K562 (cell line): ENCODE results near the gene DHRS2. TPM values are rescaled to one million over a fixed set of nuclear protein-coding genes. Genes with fewer than 3 reads are reported as not detected.

Experiments used
- ATAC-seq: fragments of 200-7000 bp; cut with Tn5 transposase; 3 replicates; pipeline ENCODE4 v1.9.1; 2020; ENCODE audit warnings: moderate library complexity
- BruUV-seq: library from RNA; stranded (reverse); fragments of 400-500 nt; replicated peaks from 2 replicates; lab custom pipeline; 2021; lab: Mats Ljungman, UMichigan
- CTCF ChIA-PET: fragments of 300-600 bp; formaldehyde crosslinking; extraction: SDS; loops from one replicate; lab custom pipeline; 2021; ENCODE audit warnings: low intra/inter-chr PET ratio; lab: Yijun Ruan, JAX
- POLR2A ChIA-PET: fragments of 300-600, 350-650 bp; sonication (Branson Sonifier 250); formaldehyde crosslinking; extraction: SDS; loops from one replicate; lab custom pipeline; 2021; ENCODE audit warnings: antibody characterized with exemption, inconsistent platforms; lab: Yijun Ruan, JAX
- DNase-seq, 4 experiments: peaks; one replicate each; pipeline versions ENCODE4 v3.0.0 to v3.0.0-alpha.2; 2011 to 2018; ENCODE audit warnings: low spot score in 3 of 4, mixed read lengths in 3 of 4; ENCODE audit errors: extremely low read depth in 1 of 4
- FAIRE-seq: peaks from 2 replicates; lab custom pipeline; 2011; peaks lifted over from hg19 to GRCh38; lab: Jason Lieb, UNC
- H2AFZ ChIP-seq: 2 replicates; pipeline ENCODE4 v1.6.0; 2011; ENCODE audit warnings: low read depth, low read length, control low read depth, inconsistent platforms
- H3K27ac ChIP-seq: fragments of 200-600 bp; 3 replicates; pipeline ENCODE4 v1.8.0; 2011; ENCODE audit warnings: low read depth, mild to moderate bottlenecking, control low read depth, inconsistent platforms, low read length, moderate library complexity, mixed read lengths; ENCODE audit errors: extremely low read depth
- H3K27me3 ChIP-seq, 2 experiments: fragments of 300-600 bp in 1 of 2; 2 replicates in 1 of 2; 3 replicates in 1 of 2; pipeline versions ENCODE4 v1.6.0 to v1.8.0; 2011; ENCODE audit warnings: inconsistent platforms in 2 of 2, low read length in 2 of 2, mild to moderate bottlenecking in 1 of 2, mixed read lengths in 1 of 2, moderate library complexity in 1 of 2; ENCODE audit not compliant: control insufficient read depth in 2 of 2, insufficient read depth in 2 of 2
- H3K36me3 ChIP-seq: fragments of 300-600 bp; 3 replicates; pipeline ENCODE4 v1.8.0; 2011; ENCODE audit warnings: mild to moderate bottlenecking, low read length, inconsistent platforms; ENCODE audit not compliant: control insufficient read depth, insufficient read depth
- H3K4me1 ChIP-seq, 2 experiments: fragments of 200-600 bp in 1 of 2; replicated peaks in 1 of 2; 2 replicates in 1 of 2; 3 replicates in 1 of 2; pipeline versions ENCODE4 v1.5.1 to v1.8.0; 2011; ENCODE audit warnings: inconsistent platforms in 2 of 2, low read length in 2 of 2, mild to moderate bottlenecking in 1 of 2, mixed read lengths in 1 of 2, moderate library complexity in 1 of 2; ENCODE audit not compliant: control insufficient read depth in 2 of 2, insufficient read depth in 2 of 2
- H3K4me2 ChIP-seq: 2 replicates; pipeline ENCODE4 v1.6.1; 2011; ENCODE audit warnings: low read length, control low read depth, inconsistent platforms, mixed read lengths; ENCODE audit not compliant: insufficient read depth
- H3K4me3 ChIP-seq: fragments of 200-600 bp; sonication (generic), shearing (Covaris generic); 2 replicates; pipeline ENCODE4 v1.5.1; 2016; ENCODE audit warnings: control low read depth, inconsistent platforms
- H3K79me2 ChIP-seq: fragments of 200-600 bp; 3 replicates; pipeline ENCODE4 v1.8.0; 2011; ENCODE audit warnings: low read length, inconsistent platforms; ENCODE audit not compliant: control insufficient read depth, insufficient read depth
- H3K9ac ChIP-seq, 2 experiments: 2 replicates each; pipeline versions ENCODE4 v1.6.0 to v1.6.1; 2011; ENCODE audit warnings: low read depth in 2 of 2, low read length in 2 of 2, control low read depth in 1 of 2, inconsistent platforms in 1 of 2, mild to moderate bottlenecking in 1 of 2, mixed read lengths in 1 of 2; ENCODE audit not compliant: insufficient read depth in 1 of 2
- H3K9me1 ChIP-seq: one replicate; pipeline ENCODE4 v1.6.0; 2011; ENCODE audit warnings: inconsistent platforms, mild to moderate bottlenecking, low read length, moderate library complexity; ENCODE audit not compliant: control insufficient read depth, insufficient read depth
- H3K9me3 ChIP-seq: replicated peaks from 2 replicates; pipeline ENCODE4 v1.5.1; 2011; ENCODE audit warnings: low read depth, low read length, inconsistent platforms; ENCODE audit not compliant: control insufficient read depth, insufficient read depth
- H4K20me1 ChIP-seq: replicated peaks from 2 replicates; pipeline ENCODE4 v1.6.1; 2011; ENCODE audit warnings: low read length, inconsistent platforms, mixed read lengths; ENCODE audit not compliant: control insufficient read depth, insufficient read depth
- BDP1 ChIP-seq: IDR thresholded peaks from 3 replicates; pipeline ENCODE4 v1.6.1; 2011; ENCODE audit not compliant: insufficient read length, insufficient read depth
- CBFB ChIP-seq: sonication (generic); formaldehyde crosslinking; IDR thresholded peaks from 2 replicates; pipeline ENCODE4 v1.4.0; 2020; ENCODE audit warnings: mild to moderate bottlenecking, missing genetic modification reagents
- EGR1 ChIP-seq: fragments of 450-650 bp; conservative IDR thresholded peaks from 2 replicates; pipeline ENCODE4 v1.6.1; 2017; ENCODE audit warnings: mild to moderate bottlenecking
- FOXJ3 ChIP-seq: sonication (generic); formaldehyde crosslinking; IDR thresholded peaks from 2 replicates; pipeline ENCODE4 v1.4.0; 2020; ENCODE audit warnings: mild to moderate bottlenecking, missing genetic modification reagents
- FOXP4 ChIP-seq: sonication (generic); formaldehyde crosslinking; IDR thresholded peaks from 2 replicates; pipeline ENCODE4 v1.8.0; 2022; ENCODE audit warnings: mild to moderate bottlenecking, missing genetic modification reagents, borderline replicate concordance
- GATAD2B ChIP-seq: fragments of 450-650 bp; IDR thresholded peaks from 2 replicates; pipeline ENCODE4 v1.6.1; 2017; ENCODE audit warnings: mild to moderate bottlenecking, borderline replicate concordance
- KDM2B ChIP-seq: fragments of 250-450 bp; sonication (Bioruptor Pico); IDR thresholded peaks from 2 replicates; pipeline ENCODE4 v1.8.0; 2021; ENCODE audit warnings: mild to moderate bottlenecking, moderate library complexity
- LCOR ChIP-seq: sonication (generic); formaldehyde crosslinking; IDR thresholded peaks from 2 replicates; pipeline ENCODE4 v1.8.0; 2022; ENCODE audit warnings: mild to moderate bottlenecking, missing genetic modification reagents
- NELFE ChIP-seq: IDR thresholded peaks from 2 replicates; pipeline ENCODE4 v1.6.1; 2011; ENCODE audit warnings: mild to moderate bottlenecking; ENCODE audit not compliant: insufficient read depth, insufficient read length
- PHTF2 ChIP-seq: fragments of 250-450 bp; sonication (Bioruptor Pico); IDR thresholded peaks from 2 replicates; pipeline ENCODE4 v1.5.0; 2021; ENCODE audit warnings: mild to moderate bottlenecking
- POLR2A ChIP-seq: fragments of 450-650 bp; conservative IDR thresholded peaks from 2 replicates; pipeline ENCODE4 v1.6.1; 2016
- POLR2G ChIP-seq: fragments of 200-400 bp; formaldehyde crosslinking; IDR thresholded peaks from 2 replicates; pipeline ENCODE4 v1.6.1; 2017; ENCODE audit warnings: low read depth, mild to moderate bottlenecking, antibody characterized with exemption, low read length, moderate library complexity
- SIN3A ChIP-seq, 2 experiments: fragments of 150-350 bp in 1 of 2; IDR thresholded peaks; 2 replicates each; pipeline ENCODE4 v1.6.1; 2011 to 2016; ENCODE audit warnings: borderline replicate concordance in 2 of 2, low read depth in 2 of 2, low read length in 2 of 2, mild to moderate bottlenecking in 2 of 2, moderate library complexity in 2 of 2; ENCODE audit not compliant: control insufficient read depth in 1 of 2
- SMARCA4 ChIP-seq: fragments of 450-650 bp; IDR thresholded peaks from 2 replicates; pipeline ENCODE4 v1.6.1; 2016
- ZNF398 ChIP-seq: fragments of 250-450 bp; sonication (Bioruptor Pico); IDR thresholded peaks from 2 replicates; pipeline ENCODE4 v1.8.0; 2021; ENCODE audit warnings: moderate library complexity, mild to moderate bottlenecking, inconsistent platforms
- WGBS: fragments of 100-300 bp; shearing (Covaris generic); methylation state at CpG from one replicate; pipeline ENCODE4 v1.1.6; 2016; ENCODE audit warnings: low coverage, mixed read lengths; ENCODE audit not compliant: insufficient coverage; ENCODE audit errors: missing lambda C conversion rate; 5-methylcytosine and 5-hydroxymethylcytosine counted together
- in situ Hi-C: fragments of 300-500 bp; cut with MboI; formaldehyde crosslinking; loops from 4 replicates; pipeline ENCODE4 v1.15.0; 2018; ENCODE audit warnings: inconsistent platforms, mixed read lengths
- intact Hi-C: fragments of 100-400 bp; cut with micrococcal nuclease; formaldehyde crosslinking; loops from 2 replicates; pipeline ENCODE4 v1.14.2; 2022
- polyA plus RNA-seq, 8 experiments: library from polyadenylated mRNA; depleted of rRNA in 4 of 8; stranded (reverse) in 5 of 8; unstranded in 3 of 8; fragments of >200 nt; fragmentation: Nextera tagmentation in 2 of 8; fragmentation: Illumina TruSeq in 1 of 8; extraction: Ambion mirVana in 2 of 8; extraction: Trizol in 1 of 8; gene quantifications; 2 replicates each; pipeline versions ENCODE4 v1.2.1 to v1.2.3, GENCODE V29; 2011 to 2014; ENCODE audit warnings: inconsistent platforms in 1 of 8, missing spikeins in 1 of 8
- total RNA-seq, 7 experiments: library from RNA; depleted of rRNA in 6 of 7; stranded (reverse); fragments of >200 nt in 6 of 7; fragmentation: Illumina TruSeq in 2 of 7; extraction: Trizol in 2 of 7; gene quantifications; 2 replicates each; pipeline versions ENCODE4 v1.2.1 to v1.2.3, GENCODE V29; 2011 to 2021; ENCODE audit warnings: low replicate concordance in 1 of 7
- TF ChIP-seq, protein P1 (sequence below): fragments of 450-650 bp; IDR thresholded peaks from 2 replicates; pipeline ENCODE4 v1.6.1; 2016; ENCODE audit warnings: missing biosample characterization, missing genetic modification characterization

The DHRS2 gene
- total and polyA plus RNA-seq, 9 of the 15 experiments (the other 6 are each of a cell fraction or from before 2014, with no cell fraction given) = 2.9 to 96.8 (median 64.4) TPM

DNA sequence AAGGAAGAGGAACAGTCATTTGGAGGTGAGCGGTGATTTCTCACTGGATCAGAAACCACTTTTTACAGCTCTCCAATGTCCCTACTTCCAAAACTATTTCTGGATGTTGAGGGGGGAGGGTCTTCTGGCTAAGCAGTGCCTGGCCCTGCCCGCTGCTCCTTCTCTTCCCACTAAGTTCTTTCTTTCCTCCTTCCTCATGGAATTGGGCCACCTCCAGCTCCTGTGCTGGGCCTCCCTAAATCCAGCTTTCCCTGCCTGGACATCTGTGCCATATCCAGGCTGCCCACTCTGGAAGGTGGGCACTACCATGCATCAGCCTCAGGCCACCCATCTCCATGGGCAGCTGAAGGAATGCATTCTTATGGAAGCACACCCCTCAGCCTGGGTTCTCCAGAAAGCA, 11.5 kb downstream of the DHRS2 start:
- no peak for DNase-seq
- intact Hi-C loops = no loop called here
- Histone ChIP-seq H3K36me3 (no peaks in the 10 kb centered on the region), H3K27ac (no peak overlapping the region), H3K79me2 (no peaks in the 10 kb centered on the region), H4K20me1 (no peaks in the 10 kb centered on the region)
- TF ChIP-seq POLR2G (no peak), BDP1 (no peak), FOXJ3 (CRISPR knock-in tag) (no peak), LCOR (CRISPR knock-in tag) (no peak), SIN3A (IDR thresholded peaks at IDR 0.05; ENCODE audit: borderline replicate concordance in 2 of 2, control insufficient read depth in 1 of 2, low read depth in 2 of 2, low read length in 2 of 2) (no peak), SMARCA4 (no peak), GATAD2B (no peak), FOXP4 (CRISPR knock-in tag) (no peak), NELFE (no peak), EGR1 (no peak), CBFB (CRISPR knock-in tag) (no peak), PHTF2 (CRISPR knock-in tag) (no peak), POLR2A (no peak), ZNF398 (CRISPR knock-in tag) (no peak), KDM2B (CRISPR knock-in tag) (no peak)
- TF ChIP-seq, protein P1, sequence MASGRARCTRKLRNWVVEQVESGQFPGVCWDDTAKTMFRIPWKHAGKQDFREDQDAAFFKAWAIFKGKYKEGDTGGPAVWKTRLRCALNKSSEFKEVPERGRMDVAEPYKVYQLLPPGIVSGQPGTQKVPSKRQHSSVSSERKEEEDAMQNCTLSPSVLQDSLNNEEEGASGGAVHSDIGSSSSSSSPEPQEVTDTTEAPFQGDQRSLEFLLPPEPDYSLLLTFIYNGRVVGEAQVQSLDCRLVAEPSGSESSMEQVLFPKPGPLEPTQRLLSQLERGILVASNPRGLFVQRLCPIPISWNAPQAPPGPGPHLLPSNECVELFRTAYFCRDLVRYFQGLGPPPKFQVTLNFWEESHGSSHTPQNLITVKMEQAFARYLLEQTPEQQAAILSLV (tag) = no peak
- TF ChIP-seq, all 486 proteins: peak for 0
- ChIA-PET POLR2A (interaction anchor here (0.6 kb wide), 1 partner anchor 8 kb away, joined by 3 read pairs; no protein-coding TSS in a partner anchor), CTCF (no interaction called here)
- peaks cover 7 to 9% of the 10 kb centered on the region in 2 experiments; a peak in 3 of 5 replicates for H3K4me1 ChIP-seq
- no peaks in the 10 kb centered on the region; a peak in 1 of 5 replicates for H3K27me3 ChIP-seq
- in situ Hi-C loops = no loop called here
- H2AFZ ChIP-seq = no peak overlapping the region
- H3K4me2 ChIP-seq = no peak overlapping the region
- WGBS = 60% methylated on average over 2 of the region's 2 CpGs
- no peak for FAIRE-seq
- H3K9me3 ChIP-seq = no peaks in the 10 kb centered on the region
- no TSS peak for BruUV-seq
- H3K9ac ChIP-seq = no peak overlapping the region
- no peak for ATAC-seq
- no peaks in the 10 kb centered on the region for H3K9me1 ChIP-seq
- no peak overlapping the region for H3K4me3 ChIP-seq
